GM21576 (cell line): ENCODE results near the gene PPP6R1.
"Not testable (repeated sequence)": the region's sequence is repeated elsewhere in the genome, so short reads cannot be mapped to it uniquely, and the experiment has no call there.

Experiments used
- ATAC-seq: cut with Tn5 transposase; IDR thresholded peaks from one replicate; pipeline ENCODE4 v1.9.1; 2021; ENCODE audit warnings: mild to moderate bottlenecking, moderate library complexity; ENCODE audit not compliant: unreplicated experiment

Gene PPP6R1

GRCh38 chr19:55227241-55228014 lies 31.4 kb downstream of the PPP6R1 start:
- no peak for ATAC-seq

DNA sequence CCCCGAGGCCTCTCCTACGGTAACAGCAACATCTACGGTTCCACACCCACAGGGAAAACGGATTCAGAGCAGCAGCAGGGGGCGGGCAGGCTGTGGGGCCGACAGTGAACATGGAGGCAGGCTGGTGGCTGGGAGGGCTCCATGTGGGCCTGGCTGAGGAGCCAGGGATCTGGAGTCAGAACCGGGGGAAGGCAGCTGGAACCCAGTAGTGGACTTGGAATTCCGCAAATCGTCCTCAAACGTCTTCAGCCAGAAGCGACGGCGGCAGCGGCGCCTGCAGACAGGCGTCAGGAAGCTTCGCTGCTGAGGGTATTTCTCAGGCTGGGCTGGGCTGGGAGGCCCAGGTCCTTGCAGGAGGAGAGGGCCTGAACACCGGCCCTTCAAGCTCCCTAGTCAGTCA lies 32.0 kb downstream of the PPP6R1 start:
- no peak for ATAC-seq

- ATAC-seq, result no peak
These were observed 32.5 kb downstream of the PPP6R1 start for GRCh38 chr19:55226273-55226672.

GRCh38 chr19:55225415-55225958 lies 33.3 kb downstream of the PPP6R1 start:
- no peak for ATAC-seq

GRCh38 chr19:55224679-55225414 lies 34.0 kb downstream of the PPP6R1 start:
- ATAC-seq, result not testable (repeated sequence)

- ATAC-seq, result no peak
These were observed 34.7 kb downstream of the PPP6R1 start for GRCh38 chr19:55224038-55224665.

DNA sequence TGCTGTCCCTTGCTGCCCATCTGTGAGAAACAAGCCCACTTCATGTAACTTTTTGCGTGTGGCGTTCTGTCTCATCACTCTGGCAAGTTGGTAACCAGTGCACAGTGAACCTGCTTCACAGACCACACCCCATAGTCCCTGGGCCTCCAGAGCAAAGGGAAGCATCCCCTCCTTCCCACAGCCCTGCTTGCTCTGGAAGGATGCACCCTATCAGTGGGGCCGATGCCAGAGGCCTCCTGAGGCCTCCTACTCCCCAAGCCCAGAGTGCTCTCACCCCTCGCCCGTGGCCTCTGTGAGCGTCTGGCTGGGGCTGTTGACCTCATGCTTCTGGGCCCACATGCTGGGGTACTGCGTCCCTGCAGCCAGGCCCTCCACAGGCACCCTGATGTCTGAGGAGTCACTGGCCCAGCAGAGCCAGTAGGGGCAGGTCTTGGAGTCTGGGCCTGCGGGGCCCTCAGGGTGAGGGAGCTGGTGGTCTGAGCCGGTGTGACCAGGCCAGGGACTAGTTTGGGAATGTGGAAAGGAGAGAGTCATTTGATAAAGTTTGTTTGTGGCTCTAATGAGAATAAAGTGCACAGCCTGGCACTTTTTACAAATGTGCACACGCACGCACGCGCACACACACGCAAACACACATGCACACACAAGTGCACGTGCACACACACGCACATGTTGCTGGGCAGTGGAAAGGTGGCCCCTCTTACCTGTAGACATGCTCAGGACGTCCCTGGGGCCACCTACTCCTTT lies 35.4 kb downstream of the PPP6R1 start:
- no peak for ATAC-seq

DNA sequence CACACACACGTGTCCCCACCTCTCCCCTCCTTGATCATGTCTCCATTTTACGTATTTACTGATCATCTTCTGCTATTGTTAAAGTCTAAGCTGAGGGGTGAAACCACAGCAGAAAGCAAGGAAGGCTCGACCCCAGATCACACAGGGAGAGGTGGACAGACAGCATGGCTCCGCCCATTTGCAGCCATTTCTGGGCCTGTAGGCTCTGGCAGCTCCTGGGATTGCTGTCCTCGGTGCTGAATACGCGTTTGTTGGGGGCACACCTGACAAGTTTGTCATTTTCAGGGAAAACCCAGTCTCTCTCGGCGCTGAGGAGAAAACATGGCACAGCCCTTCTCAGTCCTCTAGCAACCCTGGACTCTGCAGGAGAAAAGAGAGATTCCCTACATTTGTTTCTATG lies 38.3 kb downstream of the PPP6R1 start:
- no peak for ATAC-seq

- no peak for ATAC-seq
These were observed 42.2 kb downstream of the PPP6R1 start for GRCh38 chr19:55216461-55217198.

GRCh38 chr19:55213547-55213946 lies 45.3 kb downstream of the PPP6R1 start:
- no peak for ATAC-seq

- ATAC-seq, result no peak
These were observed 46.4 kb downstream of the PPP6R1 start for GRCh38 chr19:55212447-55212846.

DNA sequence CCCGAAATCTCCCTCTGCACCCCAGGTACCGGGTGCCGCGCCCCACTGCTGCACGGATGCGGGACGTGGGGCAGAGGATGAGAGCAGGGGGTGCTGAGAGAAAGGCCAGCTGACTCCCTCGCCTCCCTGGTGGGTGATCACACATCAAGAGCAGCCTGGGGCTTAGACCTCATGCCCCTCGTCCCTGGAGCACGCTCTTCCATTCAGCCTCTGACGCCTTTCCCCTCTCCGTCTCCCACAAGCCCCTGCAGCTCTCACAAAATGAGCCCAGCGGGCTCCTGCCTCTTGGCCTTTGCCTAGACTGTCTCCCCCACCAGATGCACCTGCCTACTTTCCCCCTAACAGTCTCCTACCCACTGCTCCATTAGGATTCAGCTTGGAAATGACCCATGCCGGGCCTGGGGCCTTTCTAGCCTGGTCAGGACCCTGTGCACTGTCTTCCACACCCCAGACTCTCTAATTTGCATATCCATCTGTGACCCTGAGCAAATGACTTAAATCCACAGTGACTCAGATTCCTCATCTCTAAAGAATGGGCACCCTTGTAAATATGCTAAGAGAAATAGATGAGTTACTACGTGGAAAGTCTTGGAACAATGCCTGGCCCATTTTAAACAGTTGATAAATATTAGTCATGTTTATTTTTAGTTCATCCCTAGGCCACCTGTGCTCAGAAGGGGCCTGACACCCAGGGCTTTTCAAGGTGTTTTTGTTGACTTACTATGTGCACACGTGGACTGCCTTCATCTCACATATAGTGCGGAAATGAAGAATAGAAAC lies 48.9 kb downstream of the PPP6R1 start:
- ATAC-seq, result no peak

DNA sequence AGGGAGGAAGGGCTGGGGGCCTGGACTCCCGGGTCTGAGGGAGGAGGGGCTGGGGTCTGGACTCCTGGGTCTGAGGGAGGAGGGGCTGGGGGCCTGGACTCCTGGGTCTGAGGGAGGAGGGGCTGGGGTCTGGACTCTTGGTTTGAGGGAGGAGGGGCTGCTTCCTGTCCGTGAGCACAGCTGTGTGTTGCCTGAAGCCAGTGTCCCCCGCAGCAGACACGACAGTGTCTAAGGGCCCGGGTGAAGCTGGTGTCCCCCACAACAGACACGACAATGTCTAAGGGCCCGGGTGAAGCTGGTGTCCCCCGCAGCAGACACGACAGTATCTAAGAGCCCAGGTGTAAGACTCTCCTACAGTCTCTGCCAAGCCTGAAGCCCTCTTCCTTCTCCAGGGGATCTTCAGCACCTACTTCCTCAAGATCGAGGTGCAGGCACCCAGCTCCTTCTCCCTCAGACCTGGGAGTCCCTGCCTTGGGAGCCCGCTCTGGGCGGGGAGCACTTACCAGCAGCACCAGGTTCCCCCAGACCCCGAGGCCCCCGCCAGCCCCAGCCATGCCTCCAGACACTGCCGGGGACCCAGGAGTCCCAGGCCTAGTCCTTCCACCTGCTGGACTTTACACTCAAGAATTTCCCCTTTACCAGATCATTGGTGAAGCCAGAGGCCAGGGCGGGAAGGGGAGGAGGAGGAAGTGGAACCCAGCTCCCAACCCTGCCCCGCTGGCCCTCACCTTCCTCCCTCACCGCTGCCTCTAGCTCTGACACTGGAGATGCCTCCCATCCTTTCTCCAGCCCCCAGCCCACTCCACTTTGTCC lies 49.7 kb downstream of the PPP6R1 start, which contains the start of gene PTPRH:
PTPRH (minus strand) TSS at position 622 of the 813 bp plus-strand sequence; CDS start at position 554, 68 bp downstream.
- ATAC-seq, result no peak

DNA sequence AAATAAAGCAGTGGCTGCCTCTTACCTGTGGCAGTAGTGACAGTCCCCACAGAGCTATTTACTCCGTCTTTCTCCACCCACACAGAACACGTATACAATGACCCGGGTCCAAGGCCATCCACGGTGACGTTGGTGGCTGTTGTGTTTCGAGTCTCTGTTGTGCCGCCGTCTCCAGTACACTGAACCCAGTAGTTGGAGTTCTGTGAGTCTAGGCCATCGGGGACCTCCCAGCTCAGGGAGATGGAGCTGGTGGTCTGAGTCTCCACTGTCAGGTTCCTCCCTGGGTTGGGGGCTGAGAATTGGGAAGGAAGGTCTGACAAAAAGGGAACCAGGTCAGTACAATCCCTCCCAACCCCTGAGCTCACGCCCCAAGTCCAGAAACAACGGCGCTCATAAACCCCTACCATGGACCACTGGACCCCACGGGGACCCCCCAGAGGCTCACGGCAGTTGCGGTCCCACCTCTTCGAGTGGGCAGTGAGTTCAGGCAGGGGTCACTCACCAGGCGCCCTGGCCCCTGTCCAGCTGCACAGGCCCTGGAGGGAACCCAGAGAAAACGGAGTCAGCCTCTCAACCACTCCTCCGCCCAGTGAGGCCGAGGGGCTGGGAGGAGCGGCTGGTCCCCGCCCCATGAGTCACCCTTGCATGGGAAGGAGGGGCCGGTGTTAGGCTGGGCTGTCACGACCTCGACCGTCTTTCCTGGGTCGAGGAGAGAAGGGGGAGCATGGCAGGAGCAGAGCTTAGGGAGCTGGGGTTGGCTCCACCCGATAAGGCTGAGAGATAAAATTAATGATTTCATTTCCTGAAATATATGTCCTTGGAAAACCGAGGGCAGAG lies 51.9 kb downstream of the PPP6R1 start:
- ATAC-seq, result no peak

- ATAC-seq, result not testable (repeated sequence)
These were observed 56.6 kb downstream of the PPP6R1 start for GRCh38 chr19:55202199-55202598.

GRCh38 chr19:55199620-55200204 lies 59.1 kb downstream of the PPP6R1 start:
- ATAC-seq, result no peak

GRCh38 chr19:55198651-55199050 lies 60.2 kb downstream of the PPP6R1 start:
- no peak for ATAC-seq
